ENCODE data around the gene EPS8L3. TPM values are rescaled to one million over a fixed set of nuclear protein-coding genes. Genes with fewer than 3 reads are reported as not detected.
"Not testable (repeated sequence)": the region's sequence is repeated elsewhere in the genome, so short reads cannot be mapped to it uniquely, and the experiment has no call there.

EPS8L3 gene
- polyA plus RNA-seq, 6 donors from 2014 or later: not detected

DNA sequence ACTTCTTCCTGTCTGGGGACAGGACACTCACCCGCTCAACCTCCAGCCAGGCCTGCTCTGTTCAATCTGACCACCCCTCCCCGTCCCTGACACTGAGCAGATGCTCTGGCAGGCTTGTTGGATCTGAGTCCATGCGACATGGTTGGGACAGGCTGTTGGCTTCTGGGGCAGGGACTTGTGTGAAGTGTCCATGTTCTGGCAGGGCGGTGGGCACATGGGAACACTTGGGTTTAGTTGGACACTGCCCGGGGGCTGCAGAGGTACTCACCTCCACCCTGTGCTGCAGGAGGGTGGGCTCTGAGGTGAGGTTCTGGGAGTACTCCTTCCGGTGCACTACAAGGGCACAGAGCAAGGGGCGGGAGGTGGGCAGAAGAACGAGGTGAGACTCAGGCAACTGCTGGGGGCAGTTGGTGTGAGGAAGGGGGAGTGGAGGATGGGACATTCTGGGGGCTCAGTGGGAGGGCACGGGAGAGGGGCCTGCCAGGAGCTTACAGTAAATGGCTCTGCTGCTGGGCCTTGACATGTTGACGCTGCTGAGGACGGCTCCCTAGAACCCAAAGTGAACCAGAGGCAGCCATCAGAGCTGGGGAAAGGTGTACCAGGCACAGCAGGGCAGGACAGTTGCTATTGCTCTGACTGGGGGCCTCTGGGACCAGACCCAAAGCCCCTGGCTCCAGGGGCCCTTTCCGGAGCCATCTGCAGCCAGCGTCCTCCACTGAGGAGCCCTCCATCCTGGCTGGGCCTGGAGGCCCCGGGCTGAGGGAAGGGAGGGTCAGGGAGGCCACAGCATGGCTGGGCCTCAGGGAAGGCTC is 2.3 kb downstream of the EPS8L3 start:
- no peaks in the 10 kb centered on the region for H3K9me3 Mint-ChIP-seq
- ATAC-seq (ENCODE audit: low read depth in 2 of 2): no peak
- H3K4me1 Mint-ChIP-seq: peaks cover 0 to 3% (median 2%) of the 10 kb centered on the region in 3 donors
- no peaks in the 10 kb centered on the region for H3K27me3 Mint-ChIP-seq
- peak overlapping the region in 1 of 6 donors; percentile 65 for H3K27ac Mint-ChIP-seq
- H3K36me3 Mint-ChIP-seq: no peaks in the 10 kb centered on the region
- DNase-seq: no peak
- H3K4me3 Mint-ChIP-seq: no peak overlapping the region

DNA sequence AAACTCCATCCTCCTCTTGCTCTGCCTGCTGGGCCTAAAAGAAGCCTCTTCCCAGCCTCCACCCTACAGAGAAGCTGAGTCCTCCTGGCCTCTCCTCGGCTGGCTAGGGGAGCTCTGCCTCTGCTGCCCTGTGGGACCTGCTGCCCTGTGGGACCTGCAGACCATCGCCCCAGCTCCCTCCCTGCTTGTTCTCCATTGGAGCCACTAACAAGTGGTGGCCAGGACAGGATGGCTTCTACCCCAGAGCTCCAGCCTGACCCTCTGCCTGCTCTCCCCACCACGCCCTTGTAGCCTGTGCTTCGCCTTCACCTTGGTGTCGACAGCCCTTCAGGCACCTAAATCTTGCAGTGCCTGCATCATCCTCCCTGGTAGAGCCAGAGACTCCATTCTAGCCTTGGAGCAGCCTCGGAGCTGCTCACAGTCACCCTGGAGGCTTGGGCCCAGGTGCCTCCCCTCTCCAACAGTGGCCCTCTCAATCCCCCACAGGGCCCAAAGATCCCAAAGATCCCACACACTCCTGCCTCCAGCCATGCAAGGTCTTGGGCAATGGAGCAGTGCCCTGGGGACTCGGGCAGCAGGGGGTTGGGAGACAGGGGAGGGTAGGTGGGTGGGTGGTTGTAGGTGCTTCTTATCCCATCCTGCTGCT is 3.0 kb downstream of the EPS8L3 start:
- H3K27ac Mint-ChIP-seq: peak overlapping the region in 1 of 6 donors; percentile 31
- DNase-seq (no peak), ATAC-seq (ENCODE audit: low read depth in 2 of 2) (no peak)
- H3K36me3 Mint-ChIP-seq: no peaks in the 10 kb centered on the region
- no peak overlapping the region for H3K4me3 Mint-ChIP-seq
- no peaks in the 10 kb centered on the region for H3K27me3 Mint-ChIP-seq
- no peaks in the 10 kb centered on the region for H3K9me3 Mint-ChIP-seq
- peaks cover 0 to 3% (median 2%) of the 10 kb centered on the region in 3 donors for H3K4me1 Mint-ChIP-seq

DNA sequence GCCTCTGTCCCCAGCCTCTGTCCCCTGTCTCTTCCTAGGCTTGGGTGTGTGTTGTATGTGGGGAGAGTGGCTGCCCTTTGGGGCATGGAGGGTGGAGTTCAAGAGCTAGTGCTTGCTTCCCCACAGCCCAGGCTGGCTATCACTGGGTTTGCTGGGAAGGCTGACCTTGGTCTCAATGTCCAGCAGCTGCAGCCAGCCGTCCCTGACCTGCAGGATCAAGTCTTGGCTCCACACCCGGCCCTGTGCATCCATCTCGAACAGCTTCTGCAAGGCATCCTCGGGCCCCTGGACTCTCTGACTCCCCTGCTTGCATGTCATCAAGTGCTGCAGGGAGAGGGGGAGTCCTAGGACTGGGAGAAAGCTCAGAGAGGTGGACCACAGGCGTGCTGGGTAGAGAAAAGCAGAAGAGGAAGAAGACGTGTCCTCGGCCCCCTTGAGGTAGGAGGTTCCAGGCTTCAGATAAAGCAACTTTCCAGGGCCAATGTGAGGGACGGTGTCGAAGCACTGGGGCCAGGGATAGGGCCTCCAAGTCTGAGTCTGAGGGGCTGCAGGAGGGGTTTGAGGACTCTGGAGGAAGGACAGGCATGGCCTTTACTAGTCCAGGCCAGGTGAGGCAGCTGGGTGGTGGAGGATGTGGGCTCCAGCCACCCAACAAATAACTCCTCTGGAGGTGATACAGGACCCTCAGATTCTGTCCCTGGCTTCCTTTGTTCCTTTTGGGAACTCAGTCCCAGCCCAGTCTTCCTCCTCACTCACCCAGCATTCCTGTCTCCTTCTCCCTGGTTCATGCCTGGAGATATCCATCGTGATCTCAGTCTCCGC is 4.0 kb downstream of the EPS8L3 start:
- no peak overlapping the region for H3K4me3 Mint-ChIP-seq
- H3K27ac Mint-ChIP-seq: peak overlapping the region in 2 of 6 donors; percentile 31 to 70
- no peaks in the 10 kb centered on the region for H3K36me3 Mint-ChIP-seq
- no peak for DNase-seq
- no peaks in the 10 kb centered on the region for H3K27me3 Mint-ChIP-seq
- ATAC-seq (ENCODE audit: low read depth in 2 of 2): no peak
- H3K4me1 Mint-ChIP-seq: peaks cover 0 to 3% (median 2%) of the 10 kb centered on the region in 3 donors
- H3K9me3 Mint-ChIP-seq: no peaks in the 10 kb centered on the region

DNA sequence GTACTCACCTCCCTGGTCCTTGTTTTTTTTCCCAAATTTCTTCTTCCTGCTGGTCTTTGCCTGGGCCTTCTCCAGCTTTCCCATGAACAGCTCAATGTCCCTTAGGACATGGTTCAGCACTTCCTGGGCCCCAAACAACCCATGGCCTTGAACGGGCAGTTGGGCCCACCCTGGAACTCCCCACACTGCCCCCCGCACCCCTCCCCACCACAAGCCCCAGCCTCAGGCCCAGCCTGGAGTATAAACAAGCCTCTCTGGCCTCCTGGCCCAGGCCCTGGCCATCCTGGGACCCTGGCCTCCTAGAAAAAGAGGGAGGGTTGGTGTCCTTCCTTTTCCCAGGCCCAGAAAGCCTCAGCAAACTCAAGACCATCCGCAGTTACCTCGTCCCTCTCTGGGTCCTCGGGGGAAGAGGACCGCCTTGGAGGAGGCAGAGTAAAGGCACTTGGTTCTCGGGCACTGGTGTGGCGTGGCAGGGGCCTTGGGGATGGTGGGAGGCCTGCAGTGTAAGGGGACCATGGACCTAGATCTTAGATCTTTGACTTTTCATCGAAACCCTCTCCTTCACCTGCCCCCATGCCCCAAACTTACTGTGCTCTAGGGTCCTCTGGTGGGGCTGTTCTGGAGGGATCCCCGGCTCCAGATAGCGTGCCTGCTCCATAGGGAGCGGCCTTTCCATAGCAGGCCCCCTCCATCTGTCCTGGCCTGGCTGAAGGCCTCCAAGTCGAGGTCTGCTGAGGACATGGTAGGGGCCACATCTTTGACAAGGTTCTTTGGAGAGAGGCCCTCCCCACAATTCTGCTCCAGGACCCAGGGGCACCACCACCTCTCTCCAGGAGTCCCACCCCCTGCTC is 5.6 kb downstream of the EPS8L3 start:
- DNase-seq: no peak
- H3K9me3 Mint-ChIP-seq: no peaks in the 10 kb centered on the region
- peaks cover 0 to 3% (median 0%) of the 10 kb centered on the region in 3 donors for H3K4me1 Mint-ChIP-seq
- ATAC-seq (ENCODE audit: low read depth in 2 of 2): no peak
- no peak overlapping the region for H3K4me3 Mint-ChIP-seq
- no peaks in the 10 kb centered on the region for H3K36me3 Mint-ChIP-seq
- peaks cover 0 to 6% (median under 1%) of the 10 kb centered on the region in 3 donors for H3K27me3 Mint-ChIP-seq
- H3K27ac Mint-ChIP-seq: no peak overlapping the region

DNA sequence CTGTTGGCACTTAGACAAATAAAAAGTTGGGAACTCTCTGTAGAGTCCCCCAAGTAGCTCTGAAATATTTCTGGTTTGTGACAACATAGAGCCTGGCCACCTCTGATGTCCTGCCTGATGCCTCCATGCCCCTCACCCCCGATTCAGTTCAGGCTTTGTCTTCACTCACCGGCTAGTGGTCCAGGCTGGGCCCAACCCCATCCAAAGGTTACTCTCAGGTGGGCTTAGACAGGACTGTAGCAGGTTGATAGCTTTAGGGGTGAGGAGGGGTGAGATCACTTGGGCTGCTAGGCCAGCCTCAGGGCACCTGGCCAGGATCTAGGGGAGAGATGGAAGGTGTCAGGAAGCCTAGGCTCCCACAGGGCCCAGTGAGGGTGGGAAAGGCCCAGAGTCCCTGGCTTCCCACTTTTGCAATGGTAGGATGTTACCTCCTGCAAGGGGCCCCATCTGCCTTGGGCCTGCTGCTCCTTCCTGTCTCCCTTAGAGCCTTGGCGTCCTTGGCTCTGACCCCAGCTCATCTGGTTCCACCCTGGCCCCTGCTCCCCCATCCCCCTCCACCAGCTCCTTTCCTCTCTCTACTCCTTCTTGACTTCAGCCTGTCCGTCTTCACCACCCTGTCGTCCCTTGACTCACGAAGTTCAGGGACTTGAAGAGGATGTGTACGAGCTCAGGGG is 6.7 kb downstream of the EPS8L3 start:
- Mint-ChIP-seq H3K27ac (no peak overlapping the region), H3K36me3 (no peaks in the 10 kb centered on the region), H3K4me3 (no peak overlapping the region), H3K4me1 (no peaks in the 10 kb centered on the region), H3K9me3 (no peaks in the 10 kb centered on the region), H3K27me3 (peaks cover 6 to 12% (median 12%) of the 10 kb centered on the region in 3 donors)
- ATAC-seq (ENCODE audit: low read depth in 2 of 2) (no peak), DNase-seq (no peak)

DNA sequence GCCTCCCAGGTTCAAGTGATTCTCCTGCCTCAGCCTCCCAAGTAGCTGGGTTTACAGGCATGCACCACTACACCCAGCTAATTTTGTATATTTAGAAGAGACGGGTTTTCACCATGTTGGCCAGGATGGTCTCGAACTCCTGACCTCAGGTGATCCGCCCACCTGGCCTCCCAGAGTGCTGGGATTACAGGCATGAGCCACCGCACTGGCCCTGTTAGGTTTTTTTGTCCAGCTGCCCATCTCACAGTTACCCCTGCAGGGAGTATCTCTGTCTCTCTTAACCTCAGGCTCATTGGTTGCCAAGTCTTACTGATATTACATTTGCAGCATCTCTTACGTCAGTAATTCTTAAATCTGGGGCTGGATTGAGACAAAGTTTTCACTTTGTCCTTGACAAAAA is 7.4 kb downstream of the EPS8L3 start:
- not testable (repeated sequence) for ATAC-seq (ENCODE audit: low read depth in 2 of 2); H3K9me3 Mint-ChIP-seq

DNA sequence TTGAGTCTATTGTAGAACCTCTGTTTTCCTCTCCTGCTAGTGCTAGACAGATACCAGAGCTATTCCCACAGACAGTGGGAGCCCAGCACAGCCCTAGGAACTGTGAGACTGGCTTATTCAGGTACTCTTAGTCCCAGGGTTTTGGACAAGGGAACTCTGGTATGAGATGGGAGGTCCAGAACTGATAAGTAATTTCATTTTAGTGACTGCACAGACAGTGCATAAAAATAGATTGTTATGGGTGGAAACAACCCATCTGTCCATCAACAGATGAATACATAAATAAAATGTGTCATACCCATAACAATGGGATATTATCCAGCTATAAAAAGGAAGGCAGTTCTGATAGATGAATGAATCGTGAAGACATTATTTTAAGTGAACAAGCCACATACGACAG is 9.0 kb downstream of the EPS8L3 start:
- H3K4me1 Mint-ChIP-seq: no peaks in the 10 kb centered on the region
- peak overlapping the region in 1 of 6 donors; percentile 51 for H3K27ac Mint-ChIP-seq
- H3K27me3 Mint-ChIP-seq: peaks cover 11 to 34% (median 30%) of the 10 kb centered on the region in 3 donors
- ATAC-seq (ENCODE audit: low read depth in 2 of 2) (no peak), DNase-seq (no peak)
- H3K4me3 Mint-ChIP-seq: no peak overlapping the region
- no peaks in the 10 kb centered on the region for H3K9me3 Mint-ChIP-seq
- H3K36me3 Mint-ChIP-seq: no peaks in the 10 kb centered on the region

More for the DNA sequence above, 7.4 kb downstream of the EPS8L3 start:
- Mint-ChIP-seq H3K27me3 (peaks cover 6 to 18% (median 18%) of the 10 kb centered on the region in 3 donors), H3K27ac (peak overlapping the region in 1 of 6 donors; percentile 86)
- H3K4me1 Mint-ChIP-seq, H3K36me3 Mint-ChIP-seq, H3K4me3 Mint-ChIP-seq, DNase-seq: not testable (repeated sequence)

DNA sequence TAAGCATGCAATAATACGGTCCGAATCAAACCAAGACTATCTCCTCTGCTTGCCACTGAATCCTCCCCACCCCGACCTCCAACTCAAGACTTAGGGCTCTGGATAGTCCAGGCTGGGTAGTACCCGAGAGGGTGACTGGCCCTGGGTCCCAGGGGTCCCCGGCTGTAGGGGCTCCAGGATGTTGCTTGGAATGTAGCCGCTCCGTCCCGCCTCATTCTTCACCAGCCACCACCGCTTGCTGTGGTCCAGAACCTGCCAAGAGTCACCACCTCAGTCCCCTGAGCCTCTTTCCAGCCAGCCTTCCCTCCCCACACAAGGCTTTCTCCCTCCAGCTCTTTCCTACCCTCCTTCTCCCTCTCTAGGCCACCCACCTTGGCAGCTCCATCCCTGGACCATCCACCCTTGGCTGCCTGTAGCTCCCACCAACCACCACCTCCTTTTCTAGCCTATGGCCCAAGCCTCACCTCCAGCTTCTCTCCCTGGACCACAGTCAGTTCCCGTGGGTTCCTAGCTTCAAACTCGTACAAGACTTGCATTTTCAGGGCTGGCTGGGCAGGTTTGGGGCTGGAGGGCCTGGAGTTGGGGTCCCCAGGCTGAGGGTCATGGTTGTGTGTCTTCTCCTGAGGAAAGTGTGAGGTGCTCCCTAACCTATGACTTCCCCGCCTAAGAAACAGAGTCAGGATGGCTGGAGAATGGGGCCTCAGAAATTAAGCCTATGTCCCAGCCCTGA is 12.0 kb downstream of the EPS8L3 start:
- Mint-ChIP-seq H3K4me3 (peak overlapping the region in 1 of 8 donors; percentile 5), H3K4me1 (no peaks in the 10 kb centered on the region), H3K27me3 (peaks cover 17 to 53% (median 49%) of the 10 kb centered on the region in 3 donors), H3K9me3 (peaks cover 0 to 10% (median 1%) of the 10 kb centered on the region in 7 donors), H3K27ac (peak overlapping the region in 1 of 6 donors; percentile 67), H3K36me3 (peaks cover 0 to 6% of the 10 kb centered on the region in 2 donors)
- DNase-seq (no peak), ATAC-seq (ENCODE audit: low read depth in 2 of 2) (no peak)

DNA sequence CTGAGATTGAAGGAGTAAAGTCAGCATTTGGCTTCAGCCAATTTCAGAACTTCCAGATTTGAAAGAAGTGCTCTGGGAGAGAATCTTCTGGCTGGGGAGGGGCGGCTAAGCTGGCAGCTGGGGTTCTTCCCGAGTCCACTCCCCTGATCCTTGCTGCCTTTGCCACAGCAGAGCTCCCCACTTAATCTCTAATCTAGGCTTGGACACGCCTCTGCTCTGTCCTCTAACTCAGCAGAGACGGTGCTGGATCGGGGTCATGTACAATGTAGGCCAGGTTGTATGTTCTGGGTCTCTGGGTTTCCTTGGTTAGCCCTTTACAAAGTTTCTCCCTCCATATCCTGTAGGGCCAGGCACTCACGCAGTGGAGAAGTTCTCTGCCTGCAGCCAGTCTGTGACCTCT is 12.8 kb downstream of the EPS8L3 start:
- DNase-seq: no peak
- H3K9me3 Mint-ChIP-seq: peaks cover 0 to 10% (median 1%) of the 10 kb centered on the region in 7 donors
- no peaks in the 10 kb centered on the region for H3K4me1 Mint-ChIP-seq
- peaks cover 0 to 6% of the 10 kb centered on the region in 2 donors for H3K36me3 Mint-ChIP-seq
- no peak overlapping the region for H3K27ac Mint-ChIP-seq
- no peak overlapping the region for H3K4me3 Mint-ChIP-seq
- ATAC-seq (ENCODE audit: low read depth in 2 of 2): no peak
- H3K27me3 Mint-ChIP-seq: peaks cover 17 to 57% (median 49%) of the 10 kb centered on the region in 3 donors

DNA sequence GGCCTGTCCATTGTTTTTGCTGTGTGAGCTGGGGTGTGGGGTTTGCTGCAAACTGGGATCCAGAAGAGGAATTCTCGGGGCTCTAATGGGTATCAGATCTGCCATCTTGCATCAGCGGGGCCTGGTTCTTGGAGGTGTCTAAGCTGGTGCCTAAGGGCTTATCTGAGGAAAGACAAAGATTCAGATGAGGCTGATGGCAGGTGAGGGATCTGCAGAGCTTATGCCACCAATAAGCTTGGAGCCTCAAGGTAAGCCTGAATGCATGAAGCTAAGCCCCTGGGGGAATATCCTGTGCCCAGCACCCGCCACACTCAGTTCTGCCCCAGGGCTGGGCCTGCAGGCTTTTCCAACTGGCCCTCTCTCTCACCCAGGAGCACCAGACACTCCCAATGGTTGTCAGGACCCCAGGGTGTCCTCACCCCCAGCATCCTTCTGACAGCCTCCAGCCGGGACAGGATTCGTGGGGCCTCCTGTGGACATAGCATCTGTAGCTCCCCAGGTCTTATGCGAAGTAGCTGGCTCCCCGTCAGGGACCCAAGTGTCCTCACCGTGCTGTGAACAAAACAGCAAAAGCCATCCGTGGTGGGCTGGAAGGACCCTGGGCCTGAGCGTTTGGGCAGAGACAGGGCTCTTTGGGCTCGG is 13.4 kb downstream of the EPS8L3 start:
- H3K36me3 Mint-ChIP-seq: peaks cover 0 to 6% of the 10 kb centered on the region in 2 donors
- no peak overlapping the region for H3K27ac Mint-ChIP-seq
- ATAC-seq (ENCODE audit: low read depth in 2 of 2): no peak
- H3K27me3 Mint-ChIP-seq: peaks cover 17 to 57% (median 49%) of the 10 kb centered on the region in 3 donors
- peaks cover 0 to 10% (median 1%) of the 10 kb centered on the region in 7 donors for H3K9me3 Mint-ChIP-seq
- no peaks in the 10 kb centered on the region for H3K4me1 Mint-ChIP-seq
- DNase-seq: no peak
- no peak overlapping the region for H3K4me3 Mint-ChIP-seq

DNA sequence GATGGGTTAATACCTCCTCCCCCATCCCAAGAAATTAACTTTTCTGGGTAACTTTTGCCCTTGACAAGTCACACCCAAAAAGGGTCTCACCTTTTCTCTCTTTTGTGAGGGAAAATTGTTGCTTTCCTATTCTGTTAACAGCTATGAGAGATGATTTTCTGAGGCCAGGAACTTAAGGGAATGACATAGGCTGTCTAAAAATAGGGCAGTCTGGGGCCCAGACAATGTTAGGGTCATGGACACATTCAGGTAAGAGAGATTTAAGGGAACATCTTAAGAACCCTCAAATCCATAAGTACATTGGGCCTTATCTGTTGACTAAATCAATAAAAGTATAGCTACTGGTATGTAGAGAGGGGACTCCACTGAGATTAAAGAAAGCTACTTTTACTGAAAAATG is 14.5 kb downstream of the EPS8L3 start:
- ATAC-seq (ENCODE audit: low read depth in 2 of 2): no peak
- Mint-ChIP-seq H3K27me3 (peaks cover 17 to 62% (median 49%) of the 10 kb centered on the region in 3 donors), H3K27ac (no peak overlapping the region)

More for the DNA sequence above, 14.5 kb downstream of the EPS8L3 start:
- no peaks in the 10 kb centered on the region for H3K4me1 Mint-ChIP-seq
- H3K9me3 Mint-ChIP-seq: peaks cover 0 to 10% (median 1%) of the 10 kb centered on the region in 7 donors
- no peak overlapping the region for H3K4me3 Mint-ChIP-seq
- DNase-seq: no peak
- peaks cover 0 to 6% of the 10 kb centered on the region in 2 donors for H3K36me3 Mint-ChIP-seq
